Daoy (cell line): ENCODE data around the gene ESRRA. TPM values are rescaled to one million over a fixed set of nuclear protein-coding genes. Genes with fewer than 3 reads are reported as not detected.

Experiments
- total RNA-seq: library from RNA; depleted of rRNA; stranded (reverse); fragments of >200 nt; shearing (Covaris generic); gene quantifications from 2 replicates; pipeline ENCODE4 v1.2.3, GENCODE V29; 2014; rRNA removed

ESRRA gene
- total RNA-seq, 1 experiment from 2014 or later, result 37.5 TPM

Other genes with a start within 250 kb of the ESRRA start
- gene MACROD1, start 139.4 kb upstream of the ESRRA start, total RNA-seq, result 19.4 and 47.1 TPM in 2 replicates
- gene STIP1, start 119.4 kb upstream of the ESRRA start, total RNA-seq, result 283 and 358 TPM in 2 replicates
- gene FERMT3, start 98.8 kb upstream of the ESRRA start, total RNA-seq, result 3.0 and 5.7 TPM in 2 replicates
- gene TRPT1, start 79.3 kb upstream of the ESRRA start, total RNA-seq, result 19.8 and 19.9 TPM in 2 replicates
- gene NUDT22, start 79.2 kb upstream of the ESRRA start, total RNA-seq, result 43.1 and 51.3 TPM in 2 replicates
- gene DNAJC4, start 75.0 kb upstream of the ESRRA start, total RNA-seq, result 1.7 and 2.7 TPM in 2 replicates
- gene VEGFB, start 70.9 kb upstream of the ESRRA start, total RNA-seq, result 6.7 and 8.9 TPM in 2 replicates
- 18.8 and 102 TPM in 2 replicates for gene FKBP2, start 64.4 kb upstream of the ESRRA start, total RNA-seq
- 414 and 421 TPM in 2 replicates for gene PPP1R14B, start 58.6 kb upstream of the ESRRA start, total RNA-seq
- 11.5 and 13.2 TPM in 2 replicates for gene PLCB3, start 54.0 kb upstream of the ESRRA start, total RNA-seq
- gene BAD, start 20.9 kb upstream of the ESRRA start, total RNA-seq, result 63.5 and 65.9 TPM in 2 replicates
- gene GPR137, start 19.7 kb upstream of the ESRRA start, total RNA-seq, result 14.3 and 24.6 TPM in 2 replicates
- gene KCNK4, start 14.2 kb upstream of the ESRRA start, total RNA-seq, result 0.23 TPM in 1 of 2 replicates, not detected in the other
- gene CATSPERZ, start 5.2 kb upstream of the ESRRA start, total RNA-seq, result 0.23 and 6.0 TPM in 2 replicates
- 565 and 690 TPM in 2 replicates for gene TRMT112, start 12.0 kb downstream of the ESRRA start, total RNA-seq
- gene PRDX5, start 12.6 kb downstream of the ESRRA start, total RNA-seq, result 213 and 229 TPM in 2 replicates
- 1.7 and 2.1 TPM in 2 replicates for gene CCDC88B, start 34.7 kb downstream of the ESRRA start, total RNA-seq
- 28.7 and 38.6 TPM in 2 replicates for gene RPS6KA4, start 53.6 kb downstream of the ESRRA start, total RNA-seq